SH-SY5Y (cell line): ENCODE data around the gene HDGFL1.

ENCODE experiments used
- GATA2 ChIP-seq: IDR thresholded peaks from 2 replicates; pipeline ENCODE4 v1.6.1; 2011; ENCODE audit warnings: mild to moderate bottlenecking, low read depth, low read length
- GATA3 ChIP-seq: IDR thresholded peaks from 2 replicates; pipeline ENCODE4 v1.6.1; 2011; ENCODE audit warnings: low read depth, mild to moderate bottlenecking, low read length, moderate library complexity

HDGFL1 gene

GRCh38 chr6:22569281-22570184 is at the start of gene HDGFL1:
HDGFL1 (plus strand) TSS chr6:22569566; CDS start chr6:22569576, 10 bp downstream.
- TF ChIP-seq GATA3 (no peak), GATA2 (no peak)

GRCh38 chr6:22521035-22521434 is 48.3 kb upstream of the HDGFL1 start:
- TF ChIP-seq GATA2 (no peak), GATA3 (no peak)

- TF ChIP-seq GATA2, result no peak
- no peak for TF ChIP-seq GATA3
Observed at GRCh38 chr6:22526736-22527135, 42.6 kb upstream of the HDGFL1 start.

- no peak for TF ChIP-seq GATA2
Observed at GRCh38 chr6:22529866-22530265, 39.5 kb upstream of the HDGFL1 start.

GRCh38 chr6:22530506-22530905 is 38.9 kb upstream of the HDGFL1 start:
- TF ChIP-seq GATA2, result no peak

GRCh38 chr6:22536122-22536521 is 33.2 kb upstream of the HDGFL1 start:
- TF ChIP-seq GATA2, result no peak
- TF ChIP-seq GATA3, result no peak

- TF ChIP-seq GATA3, result no peak
- TF ChIP-seq GATA2, result no peak
Observed at GRCh38 chr6:22544476-22544875, 24.9 kb upstream of the HDGFL1 start.

GRCh38 chr6:22545051-22545450 is 24.3 kb upstream of the HDGFL1 start:
- TF ChIP-seq GATA3, result no peak

GRCh38 chr6:22546236-22546635 is 23.1 kb upstream of the HDGFL1 start:
- no peak for TF ChIP-seq GATA2
- TF ChIP-seq GATA3, result no peak

- TF ChIP-seq GATA2 (no peak), GATA3 (no peak)
Observed at GRCh38 chr6:22550971-22551670, 18.2 kb upstream of the HDGFL1 start.

GRCh38 chr6:22556266-22556665 is 13.1 kb upstream of the HDGFL1 start:
- TF ChIP-seq GATA3 (no peak), GATA2 (no peak)

- TF ChIP-seq GATA2 (no peak), GATA3 (no peak)
Observed at GRCh38 chr6:22557007-22557406, 12.4 kb upstream of the HDGFL1 start.

- TF ChIP-seq GATA2 (peak; percentile 79), GATA3 (peak; percentile 84)
Observed at GRCh38 chr6:22558288-22558882, 11.0 kb upstream of the HDGFL1 start.

GRCh38 chr6:22568854-22569253 is 512 bp upstream of the HDGFL1 start:
- no peak for TF ChIP-seq GATA3
- no peak for TF ChIP-seq GATA2

- TF ChIP-seq GATA2 (no peak), GATA3 (no peak)
Observed at GRCh38 chr6:22570185-22570551, 802 bp downstream of the HDGFL1 start.

GRCh38 chr6:22575190-22575589 is 5.8 kb downstream of the HDGFL1 start:
- TF ChIP-seq GATA3 (no peak), GATA2 (no peak)
